A673 (cell line): ENCODE measurements around the gene FAHD1.

Experiments
- CTCF ChIP-seq: fragments of 300-800, 200-600 bp; sonication (generic); conservative IDR thresholded peaks from 2 replicates; pipeline ENCODE4 v1.5.1; 2017; ENCODE audit warnings: low read depth, mild to moderate bottlenecking, antibody characterized with exemption, low read length, moderate library complexity, mixed read lengths
- EZH2 ChIP-seq: fragments of 200-600 bp; sonication (generic); IDR thresholded peaks from 2 replicates; pipeline ENCODE4 v1.6.1; 2017; ENCODE audit warnings: borderline replicate concordance, low read depth, mild to moderate bottlenecking, mixed read lengths, antibody characterized with exemption, low read length; ENCODE audit not compliant: poor library complexity, severe bottlenecking

DNA sequence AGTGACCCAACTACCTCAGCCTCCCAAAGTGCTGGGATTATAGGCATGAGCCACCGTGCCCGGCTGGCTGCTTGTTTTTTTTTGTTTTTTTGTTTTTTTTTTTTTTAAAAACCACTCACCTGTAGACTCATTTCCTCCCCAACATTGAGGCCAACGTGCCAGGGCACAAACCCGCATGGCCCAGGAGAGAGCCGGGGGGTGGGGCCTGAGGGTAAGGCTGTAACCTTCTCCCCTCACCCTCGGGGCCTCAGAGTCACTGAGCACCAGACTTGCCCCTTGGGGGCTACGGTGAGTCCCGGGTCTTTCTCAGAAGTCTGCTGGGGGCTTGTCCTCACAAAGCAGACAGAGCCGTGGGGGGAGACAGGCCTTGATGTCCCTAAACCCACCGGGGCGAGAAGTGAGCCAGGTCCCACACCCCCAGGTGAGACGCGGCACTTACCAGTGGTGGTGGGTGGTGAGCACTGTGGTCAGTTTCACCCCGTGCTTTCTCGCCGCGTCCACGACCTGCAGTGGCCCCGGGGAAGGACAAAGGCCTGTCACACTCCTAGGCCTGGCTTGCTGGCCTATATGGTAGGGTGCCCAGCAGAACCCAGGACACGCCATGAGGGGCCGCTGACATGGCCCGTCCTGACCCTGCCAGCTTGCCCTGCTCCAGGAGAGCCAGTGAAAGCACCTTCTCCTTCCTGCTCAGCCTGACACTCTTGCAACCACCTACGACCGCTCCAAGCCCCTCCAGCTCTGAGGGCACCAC, 5.0 kb upstream of the FAHD1 start:
- TF ChIP-seq CTCF (no peak), EZH2 (no peak)
